Measurements from ENCODE around the gene LTBP2. TPM values are rescaled to one million over a fixed set of nuclear protein-coding genes. Genes with fewer than 3 reads are reported as not detected.

LTBP2 gene
- polyA plus RNA-seq, 2 of the 4 experiments (the other 2 are of a cell fraction): 4.9 to 14.4 TPM

DNA sequence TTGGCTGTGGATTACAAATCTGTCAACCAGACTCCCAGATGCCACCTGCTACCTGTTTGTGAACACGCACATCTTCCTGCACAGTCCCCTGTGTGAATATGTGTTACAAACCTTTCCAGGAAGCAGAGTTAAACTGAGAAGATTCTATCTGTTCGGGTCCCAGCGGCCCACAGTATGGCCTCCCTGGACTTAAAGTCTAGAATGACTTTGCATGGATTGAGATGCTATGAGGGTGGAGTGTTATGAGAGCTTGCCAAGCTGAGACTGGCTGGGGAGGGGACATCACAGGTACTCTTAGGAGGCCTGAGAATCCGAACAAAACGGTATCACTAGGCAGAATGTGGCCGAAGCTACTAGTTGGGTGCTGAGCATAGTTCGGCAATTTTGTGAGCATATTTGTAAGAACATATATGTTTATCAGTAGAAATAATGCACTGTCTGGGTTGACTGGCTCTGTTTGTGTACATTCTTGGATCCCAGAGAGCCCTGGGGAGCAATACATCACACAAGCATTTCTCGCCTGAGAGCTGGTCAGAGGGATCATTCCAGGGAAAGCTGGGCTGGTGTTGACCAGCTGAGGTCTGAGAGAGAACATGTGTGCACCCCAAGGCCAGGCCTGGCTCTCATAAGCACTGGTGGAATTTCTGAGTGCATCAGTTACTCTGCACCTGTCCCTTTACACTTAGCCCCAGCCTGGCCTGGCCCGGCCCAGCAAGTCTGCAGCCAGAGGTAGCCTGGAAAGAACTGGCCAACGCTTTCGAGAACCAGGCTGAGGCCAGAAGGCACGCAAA lies 29.8 kb upstream of the LTBP2 start:
- ATAC-seq: peak; percentile 10 to 33; a peak in 4 of 6 replicates
- ChIA-PET POLR2A (interaction anchor here (0.7 kb wide), 1 partner anchor 29 kb away, joined by 5 read pairs; no protein-coding TSS in a partner anchor), CTCF (interaction anchor here (0.7 to 28.1 kb wide), 6 partner anchors 10 to 31 kb away, joined by 3 to 228 read pairs (median 4); partner anchors contain the start of gene LTBP2)

DNA sequence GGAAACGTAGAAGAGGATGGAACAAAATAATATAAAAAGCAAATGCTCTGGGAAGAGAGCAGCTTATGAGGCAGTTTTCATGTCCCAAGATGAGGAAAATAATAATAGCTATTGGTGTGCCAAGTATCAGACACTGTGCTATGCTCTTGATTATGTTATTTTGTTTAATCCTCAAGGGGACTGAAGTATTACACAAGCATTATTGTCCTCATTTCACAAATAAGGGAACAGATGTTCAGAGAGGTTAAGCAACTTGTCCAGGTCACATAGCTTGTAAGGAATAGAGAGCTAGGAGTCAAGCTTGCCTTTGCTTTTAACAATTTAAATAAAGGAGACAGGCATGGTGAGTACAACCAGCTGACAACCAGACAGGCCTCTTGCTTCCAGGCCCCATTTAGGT lies 26.9 kb upstream of the LTBP2 start:
- H3K9me3 ChIP-seq: no peaks in the 10 kb centered on the region
- no peaks in the 10 kb centered on the region for H3K4me1 ChIP-seq
- no peak overlapping the region for H3K27ac ChIP-seq
- FAIRE-seq (no peak), DNase-seq (ENCODE audit: low read depth in 1 of 2, low spot score in 1 of 2) (no peak), ATAC-seq (no peak)
- POLR2A ChIA-PET: no interaction called here
- no peak overlapping the region for H3K4me2 ChIP-seq
- CTCF ChIA-PET: interaction anchor here (0.8 to 28.1 kb wide), 7 partner anchors 11 to 28 kb away, joined by 3 to 228 read pairs (median 3); partner anchors contain the start of gene LTBP2
- no peak for TF ChIP-seq EHF (CRISPR knock-in tag; IDR thresholded peaks at IDR 0.05)
- TF ChIP-seq SMC3 (IDR thresholded peaks at IDR 0.05): no peak
- no peak for TF ChIP-seq HOXA7 (CRISPR knock-in tag; IDR thresholded peaks at IDR 0.05)
- TF ChIP-seq CHD4 (IDR thresholded peaks at IDR 0.05; ENCODE audit: borderline replicate concordance): no peak
- no peak for TF ChIP-seq KDM5A (IDR thresholded peaks at IDR 0.05)
- TF ChIP-seq, protein P1, sequence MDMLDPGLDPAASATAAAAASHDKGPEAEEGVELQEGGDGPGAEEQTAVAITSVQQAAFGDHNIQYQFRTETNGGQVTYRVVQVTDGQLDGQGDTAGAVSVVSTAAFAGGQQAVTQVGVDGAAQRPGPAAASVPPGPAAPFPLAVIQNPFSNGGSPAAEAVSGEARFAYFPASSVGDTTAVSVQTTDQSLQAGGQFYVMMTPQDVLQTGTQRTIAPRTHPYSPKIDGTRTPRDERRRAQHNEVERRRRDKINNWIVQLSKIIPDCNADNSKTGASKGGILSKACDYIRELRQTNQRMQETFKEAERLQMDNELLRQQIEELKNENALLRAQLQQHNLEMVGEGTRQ (IDR thresholded peaks at IDR 0.05): no peak
- TF ChIP-seq CHD2 (IDR thresholded peaks at IDR 0.05; ENCODE audit: low read length, partially characterized antibody): no peak
- no peak for TF ChIP-seq RFX5 (IDR thresholded peaks at IDR 0.05)
- no peak for TF ChIP-seq NR3C1 (IDR thresholded peaks at IDR 0.05)
- TF ChIP-seq TP53 (CRISPR knock-in tag; IDR thresholded peaks at IDR 0.05): no peak
- H3K4me3 ChIP-seq: no peak overlapping the region
- WGBS (ENCODE audit: missing lambda C conversion rate): 89% methylated on average over 1 of the region's 1 CpG

More for the DNA sequence above, 29.8 kb upstream of the LTBP2 start:
- Histone ChIP-seq H3K27ac (no peak overlapping the region), H3K4me2 (no peak overlapping the region), H3K9me3 (no peaks in the 10 kb centered on the region), H3K4me1 (no peaks in the 10 kb centered on the region), H3K4me3 (no peak overlapping the region)
- FAIRE-seq: no peak
- WGBS (ENCODE audit: missing lambda C conversion rate): 85% methylated on average over 12 of the region's 12 CpGs
- no peak for DNase-seq (ENCODE audit: low read depth in 1 of 2, low spot score in 1 of 2)
- TF ChIP-seq HOXB5 (CRISPR knock-in tag; IDR thresholded peaks at IDR 0.05) (no peak), JUNB (IDR thresholded peaks at IDR 0.05) (no peak), CHD2 (IDR thresholded peaks at IDR 0.05; ENCODE audit: low read length, partially characterized antibody) (no peak), RARB (CRISPR knock-in tag; IDR thresholded peaks at IDR 0.05) (no peak), POLR2A (IDR thresholded peaks at IDR 0.05; ENCODE audit: low read length) (no peak), CBX8 (IDR thresholded peaks at IDR 0.05) (no peak), CHD4 (IDR thresholded peaks at IDR 0.05; ENCODE audit: borderline replicate concordance) (no peak), HOXA7 (CRISPR knock-in tag; IDR thresholded peaks at IDR 0.05) (no peak), NFE2L2 (conservative IDR thresholded peaks at IDR 0.05; ENCODE audit: low read length) (no peak), HOXB13 (CRISPR knock-in tag; IDR thresholded peaks at IDR 0.05; ENCODE audit: low read depth) (no peak), EP300 (IDR thresholded peaks at IDR 0.05) (no peak)
- TF ChIP-seq, protein P2, sequence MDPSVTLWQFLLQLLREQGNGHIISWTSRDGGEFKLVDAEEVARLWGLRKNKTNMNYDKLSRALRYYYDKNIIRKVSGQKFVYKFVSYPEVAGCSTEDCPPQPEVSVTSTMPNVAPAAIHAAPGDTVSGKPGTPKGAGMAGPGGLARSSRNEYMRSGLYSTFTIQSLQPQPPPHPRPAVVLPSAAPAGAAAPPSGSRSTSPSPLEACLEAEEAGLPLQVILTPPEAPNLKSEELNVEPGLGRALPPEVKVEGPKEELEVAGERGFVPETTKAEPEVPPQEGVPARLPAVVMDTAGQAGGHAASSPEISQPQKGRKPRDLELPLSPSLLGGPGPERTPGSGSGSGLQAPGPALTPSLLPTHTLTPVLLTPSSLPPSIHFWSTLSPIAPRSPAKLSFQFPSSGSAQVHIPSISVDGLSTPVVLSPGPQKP (IDR thresholded peaks at IDR 0.05; ENCODE audit: low read depth, low read length): no peak

DNA sequence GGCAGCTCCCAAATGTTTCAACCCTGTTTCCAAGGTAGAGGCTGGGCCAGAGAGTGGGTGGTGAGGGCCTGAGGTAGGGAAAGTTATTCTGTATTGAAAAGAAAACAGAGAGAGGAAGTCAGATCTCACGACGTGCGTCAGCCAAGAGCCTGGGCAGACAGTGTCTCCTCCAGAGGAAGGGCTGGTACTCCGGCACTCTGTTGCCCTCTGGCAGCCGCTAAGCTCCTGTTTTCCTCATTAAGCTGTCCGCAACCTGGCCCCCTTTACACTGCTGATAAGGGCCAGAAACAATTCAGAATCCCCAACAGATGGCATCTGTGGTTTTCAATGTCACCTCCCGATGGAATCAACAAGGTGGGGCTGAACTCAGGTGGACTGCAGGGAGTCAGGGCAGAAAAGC lies 26.0 kb upstream of the LTBP2 start:
- no peak for FAIRE-seq
- no peak for ATAC-seq
- Histone ChIP-seq H3K4me1 (peaks cover 7% of the 10 kb centered on the region; the same call in 2 of the 3 replicates), H3K4me2 (no peak overlapping the region), H3K9me3 (no peaks in the 10 kb centered on the region), H3K27ac (0 out of 6 replicates have a peak overlapping the region, but pooled peaks of 1 of the 2 experiments have one; percentile 28), H3K4me3 (no peak overlapping the region)
- no peak for DNase-seq (ENCODE audit: low read depth in 1 of 2, low spot score in 1 of 2)
- CTCF ChIA-PET: interaction anchor here (0.6 to 28.1 kb wide), 10 partner anchors 10 to 87 kb away, joined by 3 to 228 read pairs (median 4); partner anchors contain the start of gene LTBP2
- WGBS (ENCODE audit: missing lambda C conversion rate): 69% methylated on average over 7 of the region's 7 CpGs
- no peak for TF ChIP-seq HOXB13 (CRISPR knock-in tag; IDR thresholded peaks at IDR 0.05; ENCODE audit: low read depth)
- TF ChIP-seq MYC (IDR thresholded peaks at IDR 0.05; ENCODE audit: borderline replicate concordance, low read length): no peak
- TF ChIP-seq BHLHE40 (IDR thresholded peaks at IDR 0.05; ENCODE audit: low read depth, low read length): no peak
- TF ChIP-seq CEBPB (IDR thresholded peaks at IDR 0.05): no peak
- no peak for TF ChIP-seq HEYL (CRISPR knock-in tag; IDR thresholded peaks at IDR 0.05)
- no peak for TF ChIP-seq KDM5A (IDR thresholded peaks at IDR 0.05)
- TF ChIP-seq JUN (IDR thresholded peaks at IDR 0.05): no peak
- TF ChIP-seq, protein P3, sequence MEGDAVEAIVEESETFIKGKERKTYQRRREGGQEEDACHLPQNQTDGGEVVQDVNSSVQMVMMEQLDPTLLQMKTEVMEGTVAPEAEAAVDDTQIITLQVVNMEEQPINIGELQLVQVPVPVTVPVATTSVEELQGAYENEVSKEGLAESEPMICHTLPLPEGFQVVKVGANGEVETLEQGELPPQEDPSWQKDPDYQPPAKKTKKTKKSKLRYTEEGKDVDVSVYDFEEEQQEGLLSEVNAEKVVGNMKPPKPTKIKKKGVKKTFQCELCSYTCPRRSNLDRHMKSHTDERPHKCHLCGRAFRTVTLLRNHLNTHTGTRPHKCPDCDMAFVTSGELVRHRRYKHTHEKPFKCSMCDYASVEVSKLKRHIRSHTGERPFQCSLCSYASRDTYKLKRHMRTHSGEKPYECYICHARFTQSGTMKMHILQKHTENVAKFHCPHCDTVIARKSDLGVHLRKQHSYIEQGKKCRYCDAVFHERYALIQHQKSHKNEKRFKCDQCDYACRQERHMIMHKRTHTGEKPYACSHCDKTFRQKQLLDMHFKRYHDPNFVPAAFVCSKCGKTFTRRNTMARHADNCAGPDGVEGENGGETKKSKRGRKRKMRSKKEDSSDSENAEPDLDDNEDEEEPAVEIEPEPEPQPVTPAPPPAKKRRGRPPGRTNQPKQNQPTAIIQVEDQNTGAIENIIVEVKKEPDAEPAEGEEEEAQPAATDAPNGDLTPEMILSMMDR (IDR thresholded peaks at IDR 0.05): no peak
- POLR2A ChIA-PET: no interaction called here
